ENCODE results near the gene LRRC8B.
"Not testable (repeated sequence)": the region's sequence is repeated elsewhere in the genome, so short reads cannot be mapped to it uniquely, and the experiment has no call there.

Gene LRRC8B

DNA sequence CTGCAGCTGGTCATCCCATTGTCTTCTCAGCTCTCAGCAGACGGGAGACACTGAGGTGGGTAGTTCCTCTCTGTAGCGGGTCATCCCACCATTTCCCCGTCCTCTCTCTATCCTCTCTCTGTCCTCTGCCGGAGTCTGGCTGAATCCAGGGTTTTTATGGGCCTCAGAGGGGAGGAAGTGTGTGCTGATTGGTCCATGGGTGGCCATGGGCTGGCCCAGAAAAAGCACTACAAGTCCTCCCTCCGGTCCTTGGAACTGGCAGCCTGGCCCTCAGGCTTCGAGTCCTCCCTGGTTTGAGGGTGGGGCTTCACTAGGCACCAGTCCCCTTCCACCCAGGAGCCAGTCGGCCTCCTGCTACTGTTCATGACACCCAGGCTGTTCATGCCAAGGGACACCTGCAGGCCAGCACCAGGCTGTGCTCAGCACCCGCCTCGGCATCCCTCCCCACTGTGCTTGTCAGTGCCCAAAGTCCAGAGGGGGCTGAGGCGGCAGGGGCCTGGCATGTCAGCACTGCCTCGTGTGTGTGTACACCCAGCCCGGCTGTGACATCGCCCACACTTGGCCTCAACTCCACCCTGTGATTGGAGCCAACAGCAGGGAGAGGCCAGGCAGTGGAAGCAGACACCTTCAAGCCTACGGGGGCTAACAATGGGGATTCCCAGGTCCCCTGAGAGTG is 85.3 kb downstream of the LRRC8B start:
- DNase-seq = peak; percentile 88

DNA sequence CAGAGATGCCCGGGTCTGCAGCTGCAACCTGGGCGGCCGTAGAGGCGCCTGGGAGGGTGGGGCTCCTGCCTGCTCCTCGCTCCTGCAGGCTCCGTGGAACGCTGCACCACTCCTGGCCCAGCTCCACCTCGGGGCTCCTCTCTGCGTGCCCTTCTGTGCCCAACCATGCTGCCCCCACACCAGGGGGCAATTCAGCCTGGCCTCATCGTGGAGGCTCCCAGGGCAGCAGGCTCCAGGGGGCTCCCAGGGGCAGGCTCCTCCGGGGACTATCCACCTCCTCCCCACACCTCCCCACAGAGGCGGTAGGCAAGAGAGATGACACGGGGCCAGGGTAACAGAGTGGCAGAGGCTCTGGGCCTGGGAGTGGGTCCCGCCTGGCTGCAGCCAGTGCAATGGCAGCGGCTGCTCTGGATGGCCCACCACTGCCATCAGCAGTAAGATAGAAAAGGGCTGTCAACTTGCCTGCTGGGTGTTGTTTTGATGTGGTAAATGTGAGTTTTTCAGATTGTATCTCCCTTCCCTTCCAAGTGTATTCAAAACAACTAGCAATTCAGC is 85.9 kb downstream of the LRRC8B start:
- peak; percentile 80 for DNase-seq

DNA sequence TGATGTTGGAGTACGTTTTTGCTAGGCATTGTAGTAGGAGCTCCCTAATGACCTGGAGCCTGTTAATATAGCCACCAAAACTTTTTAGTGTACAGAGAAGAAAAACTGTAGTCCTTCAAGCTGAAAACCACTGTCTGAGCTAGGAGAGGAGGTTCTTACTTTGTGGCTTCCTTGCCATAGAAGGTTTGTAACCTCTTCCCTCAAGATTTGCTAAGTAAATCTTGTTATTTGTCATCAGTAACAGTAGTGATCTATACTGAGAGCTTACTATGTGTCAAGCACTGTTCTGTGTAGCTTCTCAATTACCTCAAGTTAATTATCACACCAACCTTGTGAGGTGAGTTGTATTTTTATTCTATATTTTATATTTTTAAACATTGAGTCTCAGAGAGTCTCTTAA is 87.1 kb downstream of the LRRC8B start:
- DNase-seq = peak; percentile 93

DNA sequence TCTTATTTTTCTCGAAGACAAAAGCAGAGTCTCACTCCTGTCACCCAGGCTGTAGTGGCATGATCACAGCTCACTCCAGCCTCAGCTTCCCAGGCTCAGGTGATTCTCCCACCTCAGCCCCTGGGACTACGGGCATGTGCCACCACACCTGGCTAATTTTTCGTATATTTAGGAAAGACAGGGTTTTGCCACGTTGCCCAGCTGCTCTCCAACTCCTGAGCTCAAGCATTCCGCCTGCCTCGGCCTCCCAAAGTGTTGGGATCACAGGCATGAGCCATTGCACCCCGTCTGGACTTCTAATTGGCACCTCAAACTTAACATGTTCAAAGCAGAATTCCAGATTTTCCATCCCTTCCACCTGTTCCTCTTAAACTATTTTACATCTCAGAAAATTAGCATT is 89.3 kb downstream of the LRRC8B start:
- DNase-seq = no peak

DNA sequence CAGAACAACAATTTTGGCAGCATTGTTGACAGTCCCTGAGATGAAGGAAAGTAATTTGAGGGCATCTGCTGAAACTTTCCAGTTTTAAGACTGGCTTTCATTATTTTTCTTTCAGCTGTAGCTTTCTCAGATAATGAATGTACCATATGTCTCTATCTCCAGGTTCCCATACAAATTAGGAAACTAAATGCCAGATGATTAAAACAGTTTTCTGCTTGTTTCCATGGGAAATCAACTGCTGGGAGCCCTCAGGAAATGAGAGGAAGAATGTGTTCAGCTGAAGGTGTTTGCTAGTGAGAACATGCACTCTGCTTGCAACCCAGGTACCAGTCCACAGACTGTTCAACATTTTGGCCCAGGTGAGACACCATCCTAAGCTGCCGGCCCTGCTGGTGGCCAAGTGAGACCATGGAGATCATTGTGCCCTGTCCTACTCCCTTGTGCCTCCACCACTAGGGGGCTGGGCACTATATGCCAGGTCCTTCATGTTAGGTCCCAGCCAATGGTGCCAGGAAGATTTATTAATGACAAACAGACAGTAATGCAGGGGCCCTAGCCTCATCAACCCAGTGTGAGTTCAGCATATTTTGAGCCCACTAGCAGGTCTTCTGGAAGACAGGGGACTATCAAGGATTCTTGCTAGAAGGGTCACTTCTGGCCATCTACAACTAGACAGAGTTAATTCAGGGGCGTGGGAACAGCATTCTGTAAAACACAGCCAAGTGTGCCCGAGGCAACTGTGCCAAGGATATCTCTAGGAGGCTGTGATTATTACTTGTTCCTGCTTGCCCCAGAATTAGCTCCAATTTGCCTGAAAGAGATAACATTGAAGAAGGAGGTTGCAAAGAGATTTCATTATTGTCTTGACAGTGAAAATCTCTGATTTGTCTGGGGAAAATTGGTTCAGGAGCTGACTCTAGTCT is 91.3 kb downstream of the LRRC8B start:
- DNase-seq = no peak

DNA sequence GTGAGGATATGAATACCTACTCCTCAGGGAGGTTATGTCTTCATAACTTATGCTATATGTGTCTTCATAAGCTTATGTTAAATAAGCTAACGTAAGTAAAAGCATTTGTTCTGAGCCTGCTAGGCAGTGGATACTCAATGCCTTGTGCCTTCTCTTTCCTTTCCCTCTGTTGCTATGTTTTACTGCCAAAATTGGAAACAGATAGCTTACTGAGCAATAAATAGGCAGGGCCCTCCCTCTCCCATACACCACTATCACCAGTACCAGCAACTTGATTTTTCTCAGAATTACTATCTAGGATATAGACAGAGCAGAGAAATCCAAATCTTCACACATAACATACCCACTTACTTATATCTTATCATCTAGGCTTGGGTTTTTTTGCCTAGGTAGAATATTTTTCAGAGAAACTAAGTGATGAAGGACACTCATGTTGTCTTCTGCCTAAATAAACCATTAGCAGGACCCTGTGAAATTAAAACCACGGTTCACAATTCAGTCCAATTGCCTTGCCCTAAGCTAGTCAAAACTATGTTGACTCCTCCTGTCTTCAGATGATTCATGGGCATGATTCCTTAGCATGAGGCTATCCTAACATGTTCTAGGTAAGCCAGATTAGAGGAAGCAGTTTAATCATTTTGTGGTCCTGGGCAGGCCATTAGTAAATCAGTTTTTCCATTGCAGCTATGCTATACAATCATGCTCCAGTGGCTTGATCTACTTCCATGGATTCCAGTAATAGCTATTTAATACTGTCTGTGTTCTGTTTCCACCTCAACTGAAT is 92.4 kb downstream of the LRRC8B start:
- DNase-seq = no peak

DNA sequence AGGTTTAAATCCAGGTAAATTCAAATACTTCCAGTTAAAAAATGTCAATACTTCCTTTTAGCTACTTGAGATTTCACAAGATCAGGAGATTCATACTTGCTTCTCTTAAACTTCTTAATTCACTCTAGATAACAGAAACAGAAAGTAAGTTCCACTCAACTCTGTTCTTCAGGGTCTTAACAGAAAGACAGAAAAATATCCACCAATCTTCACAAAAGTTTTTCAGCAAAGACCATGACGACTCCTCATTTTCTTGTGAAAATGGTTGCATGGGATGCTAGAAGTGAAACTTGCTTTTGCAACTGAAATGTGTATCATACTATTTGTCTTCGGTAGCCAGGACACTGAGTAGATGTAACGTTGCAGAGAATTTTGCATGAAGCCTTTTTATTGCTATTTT is 96.0 kb downstream of the LRRC8B start:
- no peak for DNase-seq

DNA sequence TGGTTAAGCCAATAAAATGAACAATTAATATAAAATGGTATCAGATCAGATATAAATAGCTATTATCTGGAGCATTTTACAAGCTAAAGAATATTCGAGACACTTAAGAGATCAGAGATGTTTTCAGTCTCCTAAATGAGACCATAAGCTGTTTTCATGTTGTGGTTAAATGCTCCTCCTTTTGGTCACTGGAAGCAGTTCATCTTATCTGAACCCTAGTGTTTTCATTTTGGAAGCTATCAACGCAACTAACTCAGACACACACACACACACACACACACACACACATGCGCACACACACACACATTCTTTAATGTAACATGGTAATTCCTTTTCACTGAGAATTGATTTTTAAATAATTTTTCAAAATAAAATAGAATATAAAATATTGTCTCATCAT is 98.3 kb downstream of the LRRC8B start:
- DNase-seq = no peak

DNA sequence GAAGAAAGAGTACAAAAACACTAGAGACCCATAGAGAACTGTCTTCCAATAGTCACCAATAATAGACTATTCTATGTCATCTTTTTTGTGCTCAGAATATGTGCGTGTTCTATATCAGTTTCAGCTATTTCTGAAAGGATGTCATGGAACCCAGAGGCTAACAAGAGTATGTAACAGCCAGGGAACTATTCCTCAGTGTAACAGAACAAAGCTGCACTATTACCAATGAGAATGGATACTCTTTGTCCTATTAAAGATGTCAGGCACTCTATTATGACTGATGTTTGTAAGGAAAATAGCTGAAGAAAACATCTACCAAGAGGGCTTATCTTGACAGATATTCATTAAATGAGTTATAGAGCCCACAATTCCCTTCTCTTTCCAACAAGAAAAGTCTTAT is 99.7 kb downstream of the LRRC8B start:
- DNase-seq = no peak

DNA sequence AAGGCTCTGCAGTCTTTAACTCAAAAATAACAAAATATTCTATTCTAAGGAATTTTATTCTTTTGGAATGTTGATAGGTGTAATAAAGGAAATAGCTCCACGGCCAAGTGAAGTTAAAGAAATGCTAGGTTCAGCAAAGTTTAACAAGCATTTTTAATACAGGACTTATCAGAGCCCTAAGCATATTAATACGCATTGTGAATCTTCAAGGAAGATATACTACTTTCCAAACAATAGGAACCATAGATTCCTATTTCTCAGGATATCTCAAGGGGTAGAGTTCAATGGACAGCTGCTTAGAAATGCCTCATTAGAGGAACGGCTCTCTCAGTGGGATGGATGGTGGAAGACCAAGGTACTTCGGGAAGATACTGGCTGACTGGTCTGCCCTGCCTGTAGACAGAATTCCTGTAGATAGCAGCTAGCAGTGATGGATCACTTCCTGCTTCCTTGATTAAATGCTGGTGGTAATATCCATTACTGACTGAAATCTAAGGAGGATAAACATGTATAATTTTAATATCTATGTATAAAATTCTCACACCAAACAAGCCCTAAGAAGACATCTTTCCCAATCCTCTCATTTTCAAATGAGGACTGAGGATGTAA is 100.2 kb downstream of the LRRC8B start:
- no peak for DNase-seq

DNA sequence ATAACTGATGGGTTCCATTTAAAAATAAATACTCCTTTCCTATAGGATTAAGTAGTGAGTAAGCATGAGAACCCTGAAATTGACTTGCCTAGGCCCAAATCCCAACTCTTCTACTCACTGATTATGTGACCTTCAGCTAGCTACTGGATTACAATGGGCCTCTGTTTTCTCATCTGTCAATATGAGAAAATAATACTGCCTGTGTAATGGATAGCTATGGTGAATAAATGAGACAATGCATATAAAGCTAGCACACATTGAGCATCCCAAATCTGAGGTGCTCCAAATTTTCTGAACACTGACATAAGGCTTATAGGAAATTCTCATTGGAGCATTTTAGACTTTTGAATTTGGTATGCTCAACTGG is 103.0 kb downstream of the LRRC8B start:
- no peak for DNase-seq

DNA sequence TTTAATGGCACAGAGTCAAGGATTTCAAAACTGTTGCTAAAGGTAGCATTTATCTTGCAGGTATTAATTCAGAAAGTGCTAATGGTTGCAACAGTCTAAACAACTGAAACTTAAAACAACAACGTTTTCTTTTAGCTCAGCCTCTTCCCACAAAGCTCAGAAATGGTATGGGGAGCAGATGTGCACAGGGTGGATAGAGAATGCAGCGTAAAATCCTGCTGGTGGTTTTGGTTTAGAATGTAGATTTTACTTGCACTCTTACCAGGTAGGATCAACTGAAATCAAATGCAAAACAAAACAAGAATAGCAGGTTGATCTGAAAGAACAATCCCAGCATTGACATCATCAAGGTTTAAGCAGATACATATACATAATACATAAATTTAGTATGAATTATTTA is 104.5 kb downstream of the LRRC8B start:
- DNase-seq = peak; percentile 63

DNA sequence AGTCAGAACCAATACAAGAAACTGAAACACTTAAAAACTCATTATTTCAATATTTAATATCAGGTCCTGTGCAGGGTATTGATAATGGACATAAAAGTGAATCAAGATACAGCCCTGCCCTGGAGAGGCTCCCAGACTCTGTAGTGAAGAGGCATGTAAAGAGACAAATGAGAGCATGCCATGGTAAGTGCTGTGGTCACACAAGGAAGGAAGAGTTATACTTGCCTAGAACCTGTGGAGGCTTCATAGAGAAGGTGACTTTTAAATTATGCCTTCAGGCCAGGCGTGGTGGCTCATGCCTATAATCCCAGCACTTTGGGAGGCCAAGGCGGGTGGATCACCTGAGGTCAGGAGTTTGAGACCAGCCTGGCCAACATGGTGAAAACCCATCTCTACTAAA is 105.0 kb downstream of the LRRC8B start:
- not testable (repeated sequence) for DNase-seq

DNA sequence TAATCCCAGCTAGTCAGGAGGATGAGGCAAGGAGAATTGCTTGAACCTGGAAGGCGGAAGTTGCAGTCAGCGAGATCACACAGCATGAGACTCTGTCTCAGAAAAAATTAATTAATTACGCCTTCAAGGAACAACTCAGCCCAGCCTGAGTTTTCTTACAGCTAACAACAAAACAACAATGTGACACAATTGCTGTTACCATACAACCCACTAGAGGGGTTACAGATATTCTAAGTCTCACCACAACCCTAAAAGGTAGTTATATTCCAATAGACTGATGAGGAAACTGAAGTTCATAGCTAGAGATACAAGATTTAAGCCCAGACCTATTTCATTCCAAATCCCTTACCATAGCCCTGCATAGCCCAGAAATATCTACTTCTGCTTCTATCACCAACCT is 105.4 kb downstream of the LRRC8B start:
- no peak for DNase-seq

DNA sequence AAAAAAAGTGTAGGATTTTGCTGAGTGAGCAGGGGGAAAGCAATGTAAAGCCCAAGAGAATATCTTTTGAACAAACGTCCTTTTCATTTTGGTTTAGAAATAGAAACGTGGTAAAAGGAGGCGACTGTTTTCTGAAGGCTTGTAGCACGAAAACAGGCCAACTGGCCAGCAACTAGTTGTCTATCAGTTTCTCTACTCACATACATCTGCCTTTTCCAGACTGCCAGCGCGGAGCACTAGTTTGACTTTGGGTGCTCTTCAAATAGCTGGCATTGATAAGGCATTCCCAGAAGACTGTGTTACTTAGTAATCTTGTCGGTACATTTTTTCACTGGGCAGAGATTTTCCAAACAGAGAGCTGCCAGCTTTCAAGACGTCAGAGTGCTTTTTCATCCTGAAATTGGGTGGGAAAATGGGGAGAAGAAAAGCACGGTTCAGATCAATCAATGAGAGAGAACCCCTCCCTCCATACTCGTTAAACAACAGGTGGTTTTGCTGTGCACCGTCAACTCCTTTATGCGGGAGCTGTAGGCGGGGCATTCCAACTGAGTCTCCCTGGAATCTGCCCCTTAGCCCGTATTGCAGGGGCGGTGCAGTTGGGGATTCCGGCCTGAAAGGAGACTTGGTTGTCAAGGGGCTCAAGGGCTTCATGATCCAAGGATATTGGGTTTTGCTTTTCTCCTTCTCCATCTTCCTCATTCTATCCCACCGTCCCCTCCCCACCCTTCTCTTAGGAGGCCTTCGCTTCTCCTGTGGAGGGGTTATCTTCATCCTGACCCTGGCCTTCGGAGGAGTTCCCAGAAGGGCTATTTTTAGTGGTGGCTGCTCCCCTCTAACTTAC is 107.4 kb downstream of the LRRC8B start:
- no peak for DNase-seq

DNA sequence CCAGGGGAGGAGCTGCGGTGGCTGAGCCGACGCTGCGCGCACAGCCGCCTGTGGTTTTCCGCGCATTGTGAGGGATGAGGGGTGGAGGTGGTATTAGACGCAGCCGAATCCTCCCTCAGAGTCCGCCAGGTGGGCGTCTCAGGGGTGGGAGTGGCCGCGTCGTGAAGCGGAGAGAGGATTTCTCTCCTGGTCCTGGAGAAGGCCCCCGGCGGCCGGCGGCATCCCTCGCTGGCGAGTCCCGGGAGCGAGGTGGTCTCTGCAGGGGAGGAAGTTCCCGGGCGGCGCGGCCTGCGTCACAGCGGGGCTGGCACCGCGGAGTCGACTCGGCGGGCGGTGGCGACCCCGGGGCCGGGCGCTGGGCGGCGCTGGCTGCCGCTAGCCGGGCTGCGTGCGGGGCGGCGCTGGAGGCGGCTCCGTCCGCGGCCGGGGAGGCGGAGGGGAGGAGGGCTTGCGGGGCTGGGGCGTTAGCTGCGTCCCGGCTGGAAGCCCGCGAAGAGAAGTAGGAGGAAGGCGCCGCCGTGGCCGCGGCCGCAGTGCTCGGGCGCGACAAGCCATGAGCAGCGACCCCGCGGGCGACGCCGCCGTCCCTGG is 108.1 kb downstream of the LRRC8B start, which contains the start of gene LRRC8C:
Gene LRRC8C, plus strand, starts transcription at position 464 of the 591 bp plus-strand sequence. CDS start 53,354 bp downstream, outside the sequence.
- DNase-seq = peak; percentile 91

DNA sequence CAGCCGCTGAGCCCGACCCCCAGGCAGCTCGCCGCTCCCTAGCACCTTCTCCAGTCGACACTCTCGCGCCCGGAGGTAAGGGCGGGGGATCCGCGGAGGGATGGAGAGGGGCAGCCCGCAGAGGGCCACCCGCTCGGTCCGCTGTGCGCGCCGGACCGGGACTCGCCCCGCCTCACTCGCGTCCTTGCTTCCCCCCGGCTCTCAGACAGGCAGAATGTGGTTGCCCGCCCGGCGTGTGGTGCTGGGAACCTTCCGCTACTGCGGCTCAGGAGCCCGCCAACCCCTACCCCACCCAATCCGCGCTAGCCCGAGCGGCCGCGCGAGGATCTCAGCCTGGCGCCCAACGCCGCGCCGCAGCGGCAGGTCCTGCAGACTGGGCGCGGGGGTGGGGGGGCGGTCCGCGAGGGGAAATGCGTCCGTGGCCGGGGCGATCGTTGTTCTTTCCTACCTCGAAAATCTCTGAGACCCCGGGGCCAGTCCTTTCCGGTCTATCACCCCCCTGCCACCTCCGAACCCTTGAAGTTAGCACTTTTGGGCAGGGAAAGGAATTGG is 108.7 kb downstream of the LRRC8B start:
- peak; percentile 78 for DNase-seq

DNA sequence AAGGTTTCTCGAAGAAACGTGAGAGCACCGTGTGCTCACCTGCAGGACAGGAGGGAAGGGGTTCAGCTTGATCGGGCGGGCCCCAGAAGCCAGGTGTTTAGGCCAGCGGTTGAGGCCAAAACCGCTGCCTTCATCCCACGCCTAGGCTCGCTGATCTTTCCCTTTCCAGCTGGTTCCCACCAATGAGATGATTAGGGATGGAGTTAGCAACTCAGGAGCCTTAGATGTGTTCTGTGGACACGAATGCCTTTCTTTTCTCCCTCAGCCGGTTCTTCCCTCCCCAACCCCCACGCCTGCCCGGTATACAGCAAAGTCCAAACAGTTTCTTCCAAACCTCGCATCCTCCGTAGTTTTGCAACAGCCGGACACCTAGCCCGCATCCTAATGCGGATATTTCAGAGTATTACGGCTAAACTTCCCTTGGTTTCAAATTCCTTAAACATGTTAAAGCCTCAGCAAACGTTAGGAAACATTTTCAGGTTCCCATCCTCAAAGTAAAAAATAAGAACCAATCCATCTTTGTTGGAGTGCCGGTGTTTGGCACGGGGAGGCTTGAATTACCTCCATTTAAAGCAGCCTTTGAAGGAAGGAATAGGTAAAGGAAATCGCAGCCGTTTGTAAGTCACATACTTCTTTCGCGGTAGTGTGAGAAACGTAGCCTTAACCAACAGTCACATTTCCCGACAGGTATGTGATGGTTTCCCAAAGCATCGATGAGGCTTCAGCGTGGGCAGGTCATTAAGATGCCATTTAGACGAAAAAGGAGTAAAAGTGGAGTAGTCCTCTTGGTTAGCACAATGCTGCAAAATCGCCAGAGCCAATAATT is 109.4 kb downstream of the LRRC8B start:
- DNase-seq = peak; percentile 49

DNA sequence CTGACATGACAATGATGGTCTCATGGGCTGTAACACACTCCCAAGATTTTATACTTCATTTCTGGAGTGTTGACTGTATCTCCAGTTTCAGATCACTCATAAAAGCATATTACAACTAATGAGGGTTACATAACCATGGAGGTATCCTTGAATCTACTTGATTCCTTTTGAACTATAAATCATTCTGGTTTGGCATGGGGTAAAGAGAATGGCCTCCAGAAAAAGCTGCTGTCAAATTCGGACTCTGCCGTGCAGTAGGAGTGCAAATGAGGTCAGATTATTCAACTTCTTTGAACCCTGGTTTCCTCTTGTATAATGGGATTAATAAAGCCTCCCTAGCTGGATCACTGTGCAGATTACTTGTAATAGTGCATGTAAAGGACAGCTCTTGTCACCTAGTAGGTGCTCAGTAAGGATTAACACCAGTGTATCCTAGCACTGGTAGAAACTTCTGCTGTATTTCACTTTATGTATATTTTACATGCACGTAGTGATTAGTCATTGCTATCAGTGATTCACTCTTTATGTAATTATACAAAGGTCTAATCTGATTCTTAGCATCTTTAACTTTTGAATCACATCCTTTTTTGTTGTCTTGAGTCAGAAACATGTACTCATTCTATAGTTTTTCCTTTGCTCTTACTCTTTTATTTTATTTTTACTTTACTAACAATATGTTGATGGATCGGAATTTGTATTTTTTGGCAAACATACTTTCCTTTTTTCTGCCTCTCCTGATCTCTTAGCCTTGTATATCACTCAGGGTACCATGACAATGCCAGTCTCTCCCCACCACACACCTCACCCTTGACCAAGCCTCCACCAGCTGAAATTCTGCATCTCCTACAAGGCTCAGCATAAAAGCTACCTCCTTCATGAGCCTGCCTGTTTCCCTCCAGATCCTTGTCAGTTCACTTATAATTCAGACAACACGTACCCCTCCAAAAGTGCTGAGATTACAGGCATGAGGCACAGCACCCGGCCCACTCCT is 111.5 kb downstream of the LRRC8B start:
- peak; percentile 61 for DNase-seq

Data from activated CD4-positive, alpha-beta T cell treated with anti-CD3 and anti-CD28 coated beads, Interleukin-10, Interleukin-2, amounts not matched to agents 100 ng/mL and 50 ng/mL, durations not matched to agents 16 hours and 8 hours (primary cell).